Activated gamma-delta T cell treated with Interleukin-2 at 50 U/mL for 16 hours (primary cell): Measurements from ENCODE around the gene SLC30A3.
"Not testable (repeated sequence)": the region's sequence is repeated elsewhere in the genome, so short reads cannot be mapped to it uniquely, and the experiment has no call there.

Experiments
- DNase-seq: peaks from one replicate; pipeline ENCODE4 v3.0.0-alpha.2; 2020

SLC30A3 gene

GRCh38 chr2:27262379-27263286 lies at the start of gene SLC30A3:
SLC30A3 (minus strand) TSS chr2:27263047; CDS start chr2:27262906, 141 bp downstream.
- DNase-seq = peak; percentile 54

GRCh38 chr2:27312152-27312551 lies 49.3 kb upstream of the SLC30A3 start:
- DNase-seq = no peak

GRCh38 chr2:27309651-27310050 lies 46.8 kb upstream of the SLC30A3 start:
- DNase-seq = no peak

GRCh38 chr2:27308359-27308881 lies 45.6 kb upstream of the SLC30A3 start, which contains the start of gene UCN:
UCN (minus strand) TSS chr2:27308445; CDS start chr2:27307895, 550 bp downstream.
- DNase-seq = no peak

GRCh38 chr2:27307545-27308358 lies 44.9 kb upstream of the SLC30A3 start:
- DNase-seq = no peak

GRCh38 chr2:27307287-27307544 lies 44.4 kb upstream of the SLC30A3 start:
- no peak for DNase-seq

- DNase-seq = peak; percentile 31
Observed at GRCh38 chr2:27306573-27307286, 43.9 kb upstream of the SLC30A3 start.

- no peak for DNase-seq
Observed at GRCh38 chr2:27306136-27306535, 43.3 kb upstream of the SLC30A3 start.

- DNase-seq = no peak
Observed at GRCh38 chr2:27305516-27305915, 42.7 kb upstream of the SLC30A3 start.

GRCh38 chr2:27304488-27305240 lies 41.8 kb upstream of the SLC30A3 start:
- DNase-seq = no peak

GRCh38 chr2:27303093-27304025 lies 40.5 kb upstream of the SLC30A3 start:
- peak; percentile 18 for DNase-seq

- DNase-seq = not testable (repeated sequence)
Observed at GRCh38 chr2:27300606-27301005, 37.8 kb upstream of the SLC30A3 start.

- no peak for DNase-seq
Observed at GRCh38 chr2:27298391-27299080, 35.7 kb upstream of the SLC30A3 start.

GRCh38 chr2:27297195-27297594 lies 34.3 kb upstream of the SLC30A3 start:
- DNase-seq = no peak

GRCh38 chr2:27296481-27296880 lies 33.6 kb upstream of the SLC30A3 start:
- DNase-seq = no peak

GRCh38 chr2:27294928-27295327 lies 32.1 kb upstream of the SLC30A3 start:
- no peak for DNase-seq

GRCh38 chr2:27291865-27292264 lies 29.0 kb upstream of the SLC30A3 start:
- no peak for DNase-seq

- no peak for DNase-seq
Observed at GRCh38 chr2:27290549-27290948, 27.7 kb upstream of the SLC30A3 start.

GRCh38 chr2:27288610-27289009 lies 25.8 kb upstream of the SLC30A3 start:
- DNase-seq = no peak

- DNase-seq = no peak
Observed at GRCh38 chr2:27285481-27285880, 22.6 kb upstream of the SLC30A3 start.
